SK-N-MC (cell line): ENCODE measurements around the gene MAMLD1.

Source experiments
- DNase-seq: peaks from one replicate; pipeline ENCODE4 v3.0.0-alpha.2; 2011; ENCODE audit warnings: low read depth, low spot score
- H3K27ac ChIP-seq: fragments of 200-600 bp; sonication (generic); 2 replicates; pipeline ENCODE4 v1.5.1; 2016; ENCODE audit warnings: mixed run types
- H3K36me3 ChIP-seq: fragments of 200-600 bp; sonication (generic); 2 replicates; pipeline ENCODE4 v1.6.1; 2017; ENCODE audit warnings: antibody characterized with exemption, low read length, mixed read lengths; ENCODE audit not compliant: insufficient read depth
- H3K4me3 ChIP-seq: fragments of 200-600 bp; sonication (generic); 2 replicates; pipeline ENCODE4 v1.5.1; 2016
- H3K9ac ChIP-seq: fragments of 200-600 bp; sonication (generic); 2 replicates; pipeline ENCODE4 v1.8.0; 2017; ENCODE audit warnings: mixed run types, mixed read lengths; ENCODE audit not compliant: insufficient read length
- H3K9me3 ChIP-seq: fragments of 200-600 bp; sonication (generic); 2 replicates; pipeline ENCODE4 v1.6.1; 2017; ENCODE audit warnings: low read depth, mild to moderate bottlenecking, antibody characterized with exemption, low read length, moderate library complexity, mixed read lengths
- EZH2 ChIP-seq: fragments of 200-600 bp; sonication (generic); IDR thresholded peaks from one replicate; pipeline ENCODE4 v1.6.1; 2017; ENCODE audit warnings: antibody characterized with exemption
- FOXP2 ChIP-seq: optimal IDR thresholded peaks from 2 replicates; pipeline ENCODE3; 2011; ENCODE audit warnings: mild to moderate bottlenecking, moderate library complexity; ENCODE audit not compliant: insufficient read depth; ENCODE audit errors: extremely low read length, control extremely low read depth
- POLR2AphosphoS5 ChIP-seq: IDR thresholded peaks from 2 replicates; pipeline ENCODE4 v1.6.1; 2012; ENCODE audit warnings: mild to moderate bottlenecking, low read depth, low read length, borderline replicate concordance

MAMLD1 gene

GRCh38 chrX:150460063-150460462, 96.9 kb downstream of the MAMLD1 start:
- no peaks in the 10 kb centered on the region for H3K36me3 ChIP-seq
- no peak overlapping the region for H3K4me3 ChIP-seq
- no peak overlapping the region for H3K9ac ChIP-seq
- no peak for TF ChIP-seq POLR2AphosphoS5
- TF ChIP-seq FOXP2: no peak
- TF ChIP-seq EZH2: no peak
- no peaks in the 10 kb centered on the region for H3K9me3 ChIP-seq
- H3K27ac ChIP-seq: no peak overlapping the region
- DNase-seq: no peak

- H3K9ac ChIP-seq: no peak overlapping the region
- no peaks in the 10 kb centered on the region for H3K9me3 ChIP-seq
- H3K27ac ChIP-seq: no peak overlapping the region
- TF ChIP-seq EZH2 (no peak), FOXP2 (no peak), POLR2AphosphoS5 (no peak)
- H3K4me3 ChIP-seq: no peak overlapping the region
- no peaks in the 10 kb centered on the region for H3K36me3 ChIP-seq
- DNase-seq: no peak
These were observed 97.7 kb downstream of the MAMLD1 start for GRCh38 chrX:150460781-150461180.

GRCh38 chrX:150463566-150463965, 100.4 kb downstream of the MAMLD1 start:
- no peak for DNase-seq
- Histone ChIP-seq H3K27ac (no peak overlapping the region), H3K9ac (no peak overlapping the region), H3K9me3 (no peaks in the 10 kb centered on the region), H3K36me3 (no peaks in the 10 kb centered on the region), H3K4me3 (no peak overlapping the region)
- no peak for TF ChIP-seq EZH2

GRCh38 chrX:150464001-150464400, 100.9 kb downstream of the MAMLD1 start:
- Histone ChIP-seq H3K9me3 (no peaks in the 10 kb centered on the region), H3K27ac (no peak overlapping the region), H3K36me3 (no peaks in the 10 kb centered on the region), H3K9ac (no peak overlapping the region), H3K4me3 (no peak overlapping the region)
- TF ChIP-seq FOXP2 (no peak), EZH2 (no peak), POLR2AphosphoS5 (no peak)
- DNase-seq: no peak

GRCh38 chrX:150465326-150465725, 102.2 kb downstream of the MAMLD1 start:
- Histone ChIP-seq H3K27ac (no peak overlapping the region), H3K9ac (no peak overlapping the region), H3K36me3 (no peaks in the 10 kb centered on the region), H3K4me3 (no peak overlapping the region), H3K9me3 (no peaks in the 10 kb centered on the region)
- no peak for DNase-seq
- TF ChIP-seq POLR2AphosphoS5: no peak
- TF ChIP-seq FOXP2: no peak
- no peak for TF ChIP-seq EZH2

GRCh38 chrX:150465881-150466775, 103.0 kb downstream of the MAMLD1 start:
- Histone ChIP-seq H3K27ac (no peak overlapping the region), H3K9ac (no peak overlapping the region), H3K9me3 (no peaks in the 10 kb centered on the region), H3K4me3 (no peak overlapping the region), H3K36me3 (no peaks in the 10 kb centered on the region)
- no peak for TF ChIP-seq EZH2
- no peak for TF ChIP-seq FOXP2
- no peak for TF ChIP-seq POLR2AphosphoS5
- no peak for DNase-seq

GRCh38 chrX:150472306-150472705, 109.2 kb downstream of the MAMLD1 start:
- no peak overlapping the region for H3K9ac ChIP-seq
- no peaks in the 10 kb centered on the region for H3K36me3 ChIP-seq
- H3K4me3 ChIP-seq: no peak overlapping the region
- no peak for DNase-seq
- no peak overlapping the region for H3K27ac ChIP-seq
- no peaks in the 10 kb centered on the region for H3K9me3 ChIP-seq
- TF ChIP-seq POLR2AphosphoS5 (no peak), EZH2 (no peak), FOXP2 (no peak)

- Histone ChIP-seq H3K36me3 (no peaks in the 10 kb centered on the region), H3K4me3 (no peak overlapping the region)
- DNase-seq: no peak
These were observed 110.3 kb downstream of the MAMLD1 start for GRCh38 chrX:150473371-150473770.

GRCh38 chrX:150475461-150475860, 112.3 kb downstream of the MAMLD1 start:
- DNase-seq: no peak
- H3K9me3 ChIP-seq: no peaks in the 10 kb centered on the region
- no peak overlapping the region for H3K9ac ChIP-seq
- no peak overlapping the region for H3K4me3 ChIP-seq
- H3K27ac ChIP-seq: no peak overlapping the region
- no peaks in the 10 kb centered on the region for H3K36me3 ChIP-seq
- TF ChIP-seq EZH2: no peak
- TF ChIP-seq POLR2AphosphoS5: no peak
- TF ChIP-seq FOXP2: no peak

More at GRCh38 chrX:150473371-150473770, 110.3 kb downstream of the MAMLD1 start:
- H3K9me3 ChIP-seq: no peaks in the 10 kb centered on the region
- TF ChIP-seq EZH2 (no peak), FOXP2 (no peak), POLR2AphosphoS5 (no peak)
- no peak overlapping the region for H3K27ac ChIP-seq
- no peak overlapping the region for H3K9ac ChIP-seq
